Astrocyte of the cerebellum (primary cell): ENCODE measurements around the gene CTNNA1.

ENCODE experiments used
- DNase-seq: peaks from one replicate; pipeline ENCODE4 v3.0.0-alpha.2; 2011; ENCODE audit warnings: low read depth
- H3K4me3 ChIP-seq: 2 replicates; pipeline ENCODE4 v1.5.1; 2011; ENCODE audit warnings: mild to moderate bottlenecking, low read depth, low read length, moderate library complexity
- in situ Hi-C: cut with HindIII; loops from 2 replicates; pipeline ENCODE4 v1.10.0; 2017; ENCODE audit warnings: low sequenced_read_pairs
- TF ChIP-seq, protein P1 (sequence below): IDR thresholded peaks from 2 replicates; pipeline ENCODE4 v1.5.1; 2012; ENCODE audit warnings: low read length, low read depth, moderate library complexity, mild to moderate bottlenecking; ENCODE audit errors: missing control alignments

The CTNNA1 gene

DNA sequence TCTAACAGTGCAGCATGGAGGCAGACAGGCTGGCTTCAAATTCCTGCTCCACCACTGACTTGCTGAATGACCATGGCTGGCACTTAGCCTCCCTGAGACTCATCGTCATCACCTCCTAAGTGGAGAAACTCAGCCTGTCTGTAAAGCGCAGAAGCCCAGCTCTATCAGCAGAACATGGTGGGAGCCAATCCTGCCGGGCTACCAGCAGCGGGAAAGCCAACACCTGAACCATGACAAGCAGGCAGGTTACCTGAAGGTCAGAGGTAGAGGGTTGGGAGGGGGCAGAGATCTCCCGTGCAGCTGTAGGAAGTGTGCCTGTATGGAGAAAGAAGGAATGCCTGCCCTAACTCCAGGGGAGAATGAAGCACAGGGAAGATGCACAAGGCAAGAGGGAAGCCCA, 194.6 kb downstream of the CTNNA1 start:
- in situ Hi-C loops: no loop called here
- no peak for DNase-seq
- no peak overlapping the region for H3K4me3 ChIP-seq
- TF ChIP-seq, protein P1, sequence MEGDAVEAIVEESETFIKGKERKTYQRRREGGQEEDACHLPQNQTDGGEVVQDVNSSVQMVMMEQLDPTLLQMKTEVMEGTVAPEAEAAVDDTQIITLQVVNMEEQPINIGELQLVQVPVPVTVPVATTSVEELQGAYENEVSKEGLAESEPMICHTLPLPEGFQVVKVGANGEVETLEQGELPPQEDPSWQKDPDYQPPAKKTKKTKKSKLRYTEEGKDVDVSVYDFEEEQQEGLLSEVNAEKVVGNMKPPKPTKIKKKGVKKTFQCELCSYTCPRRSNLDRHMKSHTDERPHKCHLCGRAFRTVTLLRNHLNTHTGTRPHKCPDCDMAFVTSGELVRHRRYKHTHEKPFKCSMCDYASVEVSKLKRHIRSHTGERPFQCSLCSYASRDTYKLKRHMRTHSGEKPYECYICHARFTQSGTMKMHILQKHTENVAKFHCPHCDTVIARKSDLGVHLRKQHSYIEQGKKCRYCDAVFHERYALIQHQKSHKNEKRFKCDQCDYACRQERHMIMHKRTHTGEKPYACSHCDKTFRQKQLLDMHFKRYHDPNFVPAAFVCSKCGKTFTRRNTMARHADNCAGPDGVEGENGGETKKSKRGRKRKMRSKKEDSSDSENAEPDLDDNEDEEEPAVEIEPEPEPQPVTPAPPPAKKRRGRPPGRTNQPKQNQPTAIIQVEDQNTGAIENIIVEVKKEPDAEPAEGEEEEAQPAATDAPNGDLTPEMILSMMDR: no peak

DNA sequence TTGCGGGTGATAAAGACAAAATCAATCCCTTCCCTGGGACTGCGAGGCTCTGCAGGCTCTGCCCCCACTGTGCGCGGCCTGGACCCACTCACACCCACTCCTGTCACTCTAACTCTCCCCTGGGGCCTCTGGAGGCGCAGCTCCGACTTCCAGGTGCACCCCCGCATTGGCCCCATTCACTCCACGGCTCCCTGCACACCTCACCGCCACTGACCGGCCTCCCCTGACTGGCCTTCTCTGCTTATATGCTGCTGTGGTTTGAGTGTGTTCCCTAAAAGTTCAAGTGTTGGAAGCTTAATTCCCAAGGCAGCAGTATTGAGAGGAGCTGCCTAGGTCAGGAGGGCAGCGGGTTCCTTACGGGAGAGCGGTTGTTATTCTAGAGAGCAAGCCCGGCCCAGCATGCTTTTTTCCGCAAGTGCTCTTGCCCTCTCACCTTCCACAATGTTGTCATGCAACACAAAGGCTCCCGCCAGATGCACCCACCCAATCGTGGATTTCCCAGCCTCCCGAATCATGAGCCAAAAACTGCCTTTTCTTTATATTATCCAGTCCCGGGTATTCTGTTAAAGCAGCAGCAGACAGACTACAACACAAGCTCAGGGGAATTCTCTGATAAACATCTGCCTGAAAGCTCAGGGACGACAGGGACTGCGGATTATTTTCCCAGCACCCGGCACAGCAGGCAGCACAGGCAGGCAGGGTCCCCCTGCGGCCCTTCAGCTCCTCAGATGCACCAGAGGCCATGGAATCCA, 195.4 kb downstream of the CTNNA1 start:
- DNase-seq: no peak

DNA sequence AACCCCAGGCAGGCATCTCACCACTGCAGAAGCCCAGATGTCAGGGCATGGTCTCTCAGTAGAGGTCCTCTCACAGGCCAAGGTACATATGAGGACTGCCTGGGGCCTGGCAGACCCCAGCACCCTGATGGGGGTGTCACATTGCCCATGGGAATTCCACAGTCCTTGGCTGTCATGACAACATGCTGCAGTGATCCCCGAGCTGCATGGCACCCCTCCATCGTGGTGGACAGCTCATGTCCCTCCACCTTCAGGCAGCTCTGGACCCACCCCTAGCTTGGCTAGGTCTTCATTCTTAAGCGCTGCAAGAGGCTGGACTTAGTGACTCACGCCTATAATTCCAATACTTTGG, 196.0 kb downstream of the CTNNA1 start:
- DNase-seq: no peak
- in situ Hi-C loops: no loop called here
- TF ChIP-seq, protein P1: no peak
- no peak overlapping the region for H3K4me3 ChIP-seq

More for the DNA sequence above, 195.4 kb downstream of the CTNNA1 start:
- TF ChIP-seq, protein P1: no peak
- in situ Hi-C loops: no loop called here
- no peak overlapping the region for H3K4me3 ChIP-seq

DNA sequence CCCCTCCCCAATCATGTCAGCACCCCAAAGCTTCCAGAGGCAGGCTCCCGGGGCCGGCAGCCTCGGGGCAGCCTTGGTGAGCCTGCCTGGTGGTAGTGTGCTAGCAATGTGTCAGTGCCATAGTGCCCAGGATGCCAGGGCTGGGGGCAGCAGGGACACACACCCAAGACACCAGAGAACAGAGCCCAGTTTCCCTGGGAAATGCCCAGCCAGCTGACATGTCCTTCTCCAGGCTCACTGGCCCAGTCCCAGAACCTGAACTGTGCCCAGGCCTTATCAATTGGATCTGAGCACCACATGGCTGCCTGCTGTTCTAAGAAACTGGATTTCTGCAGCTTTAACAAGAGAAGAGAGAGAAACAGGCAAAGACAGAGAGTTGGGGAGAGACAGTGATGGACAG, 196.8 kb downstream of the CTNNA1 start:
- H3K4me3 ChIP-seq: no peak overlapping the region
- DNase-seq: no peak
- in situ Hi-C loops: no loop called here
- TF ChIP-seq, protein P1: no peak

DNA sequence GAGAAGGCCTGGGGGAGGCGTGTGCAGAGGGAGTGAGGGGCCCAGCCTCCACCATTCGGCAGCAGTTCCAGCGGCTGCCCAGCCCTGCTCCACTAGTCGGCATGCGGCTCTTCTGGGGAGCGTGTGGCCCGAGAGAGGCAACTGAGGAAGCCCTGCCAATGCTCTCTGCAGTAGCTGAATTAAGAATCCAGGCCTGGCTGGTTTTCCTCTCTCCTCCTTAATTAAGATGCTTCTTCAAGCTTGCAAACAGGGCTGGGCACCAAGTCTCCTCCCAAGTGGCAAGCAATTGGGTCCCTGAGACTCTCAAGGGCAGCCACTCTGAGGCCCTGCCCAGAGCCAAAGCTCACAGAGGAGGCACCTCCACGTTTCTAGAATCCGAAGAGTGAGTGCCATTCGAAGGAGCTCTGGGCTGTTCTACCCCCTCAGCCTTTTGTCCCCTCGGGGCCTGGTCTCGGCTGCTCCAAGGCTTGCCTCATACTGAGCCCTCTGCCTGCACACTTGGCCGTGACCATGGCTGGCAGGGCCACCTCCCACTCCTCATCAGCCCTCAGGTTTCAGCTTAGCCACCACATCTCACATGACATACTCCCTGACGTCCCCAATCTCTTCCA, 197.3 kb downstream of the CTNNA1 start:
- no peak for DNase-seq
- H3K4me3 ChIP-seq: no peak overlapping the region
- TF ChIP-seq, protein P1: no peak
- in situ Hi-C loops: no loop called here

DNA sequence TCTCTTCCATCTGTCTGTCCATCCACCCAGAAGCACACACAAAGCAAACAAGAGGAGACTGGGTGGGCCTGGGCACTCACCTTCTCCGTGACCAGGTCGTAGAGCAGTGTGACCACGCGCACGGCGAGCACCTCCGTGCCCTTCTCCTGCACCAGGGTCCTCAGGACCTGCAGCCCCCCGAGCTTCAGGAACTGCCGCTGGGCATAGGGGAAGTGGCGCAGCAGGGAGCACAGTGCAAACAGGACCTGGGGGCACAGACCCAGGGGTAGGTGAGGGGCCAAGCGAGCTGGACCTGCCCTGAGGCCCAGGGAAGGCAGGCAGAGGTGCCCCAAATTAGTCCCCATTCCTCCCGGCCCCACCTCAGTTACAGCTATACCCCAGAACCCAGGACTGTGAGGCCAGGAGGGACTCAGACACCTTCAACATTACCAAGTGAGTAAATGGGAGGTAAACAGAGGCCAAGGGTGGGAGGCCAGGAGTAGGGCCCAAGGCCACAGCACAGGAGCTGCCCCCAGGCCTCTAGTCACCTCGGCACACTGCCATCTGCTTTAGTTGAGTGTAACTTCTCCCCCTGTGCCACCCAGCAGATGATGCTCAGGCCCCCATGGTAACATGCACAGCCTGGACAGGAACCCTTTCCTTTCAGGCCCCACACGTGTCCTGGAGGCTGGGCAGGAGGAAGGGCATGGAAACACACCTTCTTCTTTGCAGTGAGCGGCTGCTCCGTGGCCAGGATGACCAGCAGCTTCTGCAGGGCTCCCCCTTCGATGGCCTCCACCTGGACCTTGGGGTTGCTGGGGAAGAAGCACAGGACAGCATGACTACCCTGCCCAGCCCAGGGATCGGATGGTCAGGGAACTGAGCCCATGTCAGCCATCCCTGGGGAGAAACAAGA, 198.1 kb downstream of the CTNNA1 start:
- TF ChIP-seq, protein P1: no peak
- no peak for DNase-seq
- H3K4me3 ChIP-seq: no peak overlapping the region
- in situ Hi-C loops: no loop called here
